ENCODE results near the gene ADAMTS14.

- TF ChIP-seq CTCF (IDR thresholded peaks at IDR 0.05) = no peak
- no peak for TF ChIP-seq POLR2A (IDR thresholded peaks at IDR 0.05)
These were observed 100.3 kb downstream of the ADAMTS14 start for GRCh38 chr10:70772627-70773026.

All from adrenal gland (tissue), 5 donors.